ENCODE results near the gene PLCB1. TPM values are rescaled to one million over a fixed set of nuclear protein-coding genes. Genes with fewer than 3 reads are reported as not detected.

PLCB1 gene
- total and polyA plus RNA-seq, 2 experiments from 2014 or later: 14.9 to 20.7 TPM

DNA sequence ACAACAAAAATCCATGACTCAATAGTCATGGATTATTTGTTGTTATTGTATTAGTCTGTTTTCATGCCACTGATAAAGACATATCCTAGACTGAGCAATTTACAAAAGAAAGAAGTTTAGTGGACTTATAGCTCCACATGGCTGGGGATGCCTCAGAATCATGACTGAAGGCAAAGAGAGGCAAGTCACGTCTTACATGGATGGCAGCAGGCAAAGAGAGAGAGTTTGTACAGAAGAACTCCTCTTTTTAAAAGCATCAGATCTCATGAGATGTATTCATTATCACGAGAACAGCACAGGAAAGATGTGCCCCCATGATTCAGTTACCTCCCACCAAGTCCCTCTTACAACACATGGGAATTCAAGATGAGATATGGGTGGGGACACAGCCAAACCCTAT lies 792.5 kb downstream of the PLCB1 start:
- no peak for DNase-seq (ENCODE audit: low spot score)
- no peak overlapping the region for H2AFZ ChIP-seq
- H3K27me3 Mint-ChIP-seq (ENCODE audit: insufficient read depth, low read depth, poor library complexity): peaks cover 2% of the 10 kb centered on the region
- no peak for ATAC-seq
- no peak overlapping the region for H3K4me3 ChIP-seq
- H3K9me2 ChIP-seq (ENCODE audit: insufficient read depth): peaks cover 7% of the 10 kb centered on the region
- H3K36me3 ChIP-seq (ENCODE audit: insufficient read depth): no peaks in the 10 kb centered on the region
- H3K4me2 ChIP-seq: no peak overlapping the region
- H3K4me1 ChIP-seq (ENCODE audit: insufficient read depth): no peaks in the 10 kb centered on the region
- no peaks in the 10 kb centered on the region for H4K20me1 ChIP-seq (replicated peaks; ENCODE audit: insufficient read depth)
- H3K27me3 ChIP-seq (ENCODE audit: insufficient read depth): no peaks in the 10 kb centered on the region
- H3K4me3 Mint-ChIP-seq: no peak overlapping the region
- TF ChIP-seq NANOG (IDR thresholded peaks at IDR 0.05; ENCODE audit: borderline replicate concordance) (no peak), POLR2AphosphoS5 (IDR thresholded peaks at IDR 0.05; ENCODE audit: low read depth) (no peak), CREB1 (CRISPR knock-in tag; IDR thresholded peaks at IDR 0.05; ENCODE audit: low read depth) (no peak), CTCF (conservative IDR thresholded peaks at IDR 0.05; ENCODE audit: low read depth in 2 of 2) (no peak), ZNF462 (CRISPR knock-in tag; IDR thresholded peaks at IDR 0.05) (no peak), EZH2 (IDR thresholded peaks at IDR 0.05; ENCODE audit: low read depth, unreplicated experiment) (no peak), JUNB (IDR thresholded peaks at IDR 0.05; ENCODE audit: unreplicated experiment) (no peak), ETS1 (IDR thresholded peaks at IDR 0.05) (no peak), EZH2phosphoT487 (IDR thresholded peaks at IDR 0.05; ENCODE audit: unreplicated experiment) (no peak), ZNF114 (CRISPR knock-in tag; IDR thresholded peaks at IDR 0.05) (no peak)
- no peaks in the 10 kb centered on the region for H3F3A ChIP-seq (replicated peaks; ENCODE audit: low read depth)
- no peak overlapping the region for H3K27ac ChIP-seq (ENCODE audit: low read depth)
- no peak overlapping the region for H3K27ac Mint-ChIP-seq
- H3K36me3 Mint-ChIP-seq (ENCODE audit: low read depth): peaks cover 6% of the 10 kb centered on the region; the same call in 2 of the 3 replicates
- H3K9me3 Mint-ChIP-seq: peaks cover 8% of the 10 kb centered on the region; the same call in 2 of the 3 replicates
- H3K4me1 Mint-ChIP-seq: peaks cover 5% of the 10 kb centered on the region; the same call in 2 of the 3 replicates
- no peaks in the 10 kb centered on the region for H3K79me2 ChIP-seq (replicated peaks; ENCODE audit: insufficient read depth)
